ENCODE results near the gene VSIG8.

VSIG8 gene

DNA sequence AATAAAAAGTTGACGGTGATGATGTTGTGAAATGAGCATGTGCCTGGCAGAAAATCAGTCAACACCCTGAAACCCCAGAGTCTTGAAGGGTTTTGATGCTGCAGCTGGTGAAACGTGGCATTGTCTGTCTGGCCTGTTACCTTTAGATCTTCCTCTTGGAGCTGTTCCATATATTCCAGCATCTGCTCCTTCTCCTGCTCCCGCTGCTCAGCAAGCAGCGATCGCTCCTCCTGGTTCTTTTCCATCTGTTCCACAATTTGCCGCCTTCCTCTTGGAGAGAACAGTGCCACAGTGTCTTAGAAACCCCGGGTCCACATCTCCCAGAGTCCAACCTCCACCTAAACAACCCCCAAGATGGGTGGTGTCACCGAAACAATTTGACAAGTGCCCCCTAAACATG is 21.8 kb upstream of the VSIG8 start:
- TF ChIP-seq, protein P1, sequence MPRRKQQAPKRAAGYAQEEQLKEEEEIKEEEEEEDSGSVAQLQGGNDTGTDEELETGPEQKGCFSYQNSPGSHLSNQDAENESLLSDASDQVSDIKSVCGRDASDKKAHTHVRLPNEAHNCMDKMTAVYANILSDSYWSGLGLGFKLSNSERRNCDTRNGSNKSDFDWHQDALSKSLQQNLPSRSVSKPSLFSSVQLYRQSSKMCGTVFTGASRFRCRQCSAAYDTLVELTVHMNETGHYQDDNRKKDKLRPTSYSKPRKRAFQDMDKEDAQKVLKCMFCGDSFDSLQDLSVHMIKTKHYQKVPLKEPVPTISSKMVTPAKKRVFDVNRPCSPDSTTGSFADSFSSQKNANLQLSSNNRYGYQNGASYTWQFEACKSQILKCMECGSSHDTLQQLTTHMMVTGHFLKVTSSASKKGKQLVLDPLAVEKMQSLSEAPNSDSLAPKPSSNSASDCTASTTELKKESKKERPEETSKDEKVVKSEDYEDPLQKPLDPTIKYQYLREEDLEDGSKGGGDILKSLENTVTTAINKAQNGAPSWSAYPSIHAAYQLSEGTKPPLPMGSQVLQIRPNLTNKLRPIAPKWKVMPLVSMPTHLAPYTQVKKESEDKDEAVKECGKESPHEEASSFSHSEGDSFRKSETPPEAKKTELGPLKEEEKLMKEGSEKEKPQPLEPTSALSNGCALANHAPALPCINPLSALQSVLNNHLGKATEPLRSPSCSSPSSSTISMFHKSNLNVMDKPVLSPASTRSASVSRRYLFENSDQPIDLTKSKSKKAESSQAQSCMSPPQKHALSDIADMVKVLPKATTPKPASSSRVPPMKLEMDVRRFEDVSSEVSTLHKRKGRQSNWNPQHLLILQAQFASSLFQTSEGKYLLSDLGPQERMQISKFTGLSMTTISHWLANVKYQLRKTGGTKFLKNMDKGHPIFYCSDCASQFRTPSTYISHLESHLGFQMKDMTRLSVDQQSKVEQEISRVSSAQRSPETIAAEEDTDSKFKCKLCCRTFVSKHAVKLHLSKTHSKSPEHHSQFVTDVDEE (CRISPR knock-in tag; IDR thresholded peaks at IDR 0.05): no peak
- no peak for TF ChIP-seq CSDC2 (CRISPR knock-in tag; IDR thresholded peaks at IDR 0.05)
- no peak for TF ChIP-seq TOX (CRISPR knock-in tag; IDR thresholded peaks at IDR 0.05; ENCODE audit: borderline replicate concordance)
- no peak for TF ChIP-seq OSR1 (CRISPR knock-in tag; IDR thresholded peaks at IDR 0.05)
- no peak for TF ChIP-seq SNAI2 (CRISPR knock-in tag; IDR thresholded peaks at IDR 0.05)
- TF ChIP-seq ZFP3 (CRISPR knock-in tag; IDR thresholded peaks at IDR 0.05): no peak
- TF ChIP-seq, protein P2, sequence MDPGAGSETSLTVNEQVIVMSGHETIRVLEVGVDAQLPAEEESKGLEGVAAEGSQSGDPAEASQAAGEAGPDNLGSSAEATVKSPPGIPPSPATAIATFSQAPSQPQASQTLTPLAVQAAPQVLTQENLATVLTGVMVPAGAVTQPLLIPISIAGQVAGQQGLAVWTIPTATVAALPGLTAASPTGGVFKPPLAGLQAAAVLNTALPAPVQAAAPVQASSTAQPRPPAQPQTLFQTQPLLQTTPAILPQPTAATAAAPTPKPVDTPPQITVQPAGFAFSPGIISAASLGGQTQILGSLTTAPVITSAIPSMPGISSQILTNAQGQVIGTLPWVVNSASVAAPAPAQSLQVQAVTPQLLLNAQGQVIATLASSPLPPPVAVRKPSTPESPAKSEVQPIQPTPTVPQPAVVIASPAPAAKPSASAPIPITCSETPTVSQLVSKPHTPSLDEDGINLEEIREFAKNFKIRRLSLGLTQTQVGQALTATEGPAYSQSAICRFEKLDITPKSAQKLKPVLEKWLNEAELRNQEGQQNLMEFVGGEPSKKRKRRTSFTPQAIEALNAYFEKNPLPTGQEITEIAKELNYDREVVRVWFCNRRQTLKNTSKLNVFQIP (CRISPR knock-in tag; IDR thresholded peaks at IDR 0.05; ENCODE audit: borderline replicate concordance, low read depth): no peak
- TF ChIP-seq, protein P3, sequence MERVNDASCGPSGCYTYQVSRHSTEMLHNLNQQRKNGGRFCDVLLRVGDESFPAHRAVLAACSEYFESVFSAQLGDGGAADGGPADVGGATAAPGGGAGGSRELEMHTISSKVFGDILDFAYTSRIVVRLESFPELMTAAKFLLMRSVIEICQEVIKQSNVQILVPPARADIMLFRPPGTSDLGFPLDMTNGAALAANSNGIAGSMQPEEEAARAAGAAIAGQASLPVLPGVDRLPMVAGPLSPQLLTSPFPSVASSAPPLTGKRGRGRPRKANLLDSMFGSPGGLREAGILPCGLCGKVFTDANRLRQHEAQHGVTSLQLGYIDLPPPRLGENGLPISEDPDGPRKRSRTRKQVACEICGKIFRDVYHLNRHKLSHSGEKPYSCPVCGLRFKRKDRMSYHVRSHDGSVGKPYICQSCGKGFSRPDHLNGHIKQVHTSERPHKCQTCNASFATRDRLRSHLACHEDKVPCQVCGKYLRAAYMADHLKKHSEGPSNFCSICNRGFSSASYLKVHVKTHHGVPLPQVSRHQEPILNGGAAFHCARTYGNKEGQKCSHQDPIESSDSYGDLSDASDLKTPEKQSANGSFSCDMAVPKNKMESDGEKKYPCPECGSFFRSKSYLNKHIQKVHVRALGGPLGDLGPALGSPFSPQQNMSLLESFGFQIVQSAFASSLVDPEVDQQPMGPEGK (CRISPR knock-in tag; IDR thresholded peaks at IDR 0.05; ENCODE audit: borderline replicate concordance): no peak
- no peak for TF ChIP-seq ISL1 (CRISPR knock-in tag; IDR thresholded peaks at IDR 0.05)
- TF ChIP-seq ZFP30 (CRISPR knock-in tag; IDR thresholded peaks at IDR 0.05): no peak
- no peak for TF ChIP-seq ZNF70 (CRISPR knock-in tag; IDR thresholded peaks at IDR 0.05)

DNA sequence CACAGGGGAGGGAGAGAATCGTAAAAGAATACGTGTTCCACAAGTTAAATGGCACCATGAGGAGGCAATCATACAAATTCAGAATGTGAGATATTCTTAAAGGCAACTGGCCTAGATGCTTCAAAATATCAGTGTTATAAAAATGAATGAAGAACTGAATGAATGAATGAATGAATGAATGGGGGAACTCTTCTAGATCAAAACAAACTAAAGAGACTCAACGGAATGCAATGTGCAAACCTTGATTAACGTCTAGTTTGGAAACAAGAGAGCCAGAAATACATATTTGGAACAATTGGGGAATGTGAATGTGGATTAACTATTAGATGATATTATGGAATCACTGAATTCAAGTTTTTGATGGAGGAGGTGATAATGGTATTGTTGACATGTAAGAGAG is 20.7 kb upstream of the VSIG8 start:
- no peak for ATAC-seq
- TF ChIP-seq ZNF8 (CRISPR knock-in tag; IDR thresholded peaks at IDR 0.05) (no peak), BACH2 (CRISPR knock-in tag; IDR thresholded peaks at IDR 0.05; ENCODE audit: borderline replicate concordance) (no peak), TCF4 (CRISPR knock-in tag; IDR thresholded peaks at IDR 0.05; ENCODE audit: borderline replicate concordance) (no peak), RARB (CRISPR knock-in tag; IDR thresholded peaks at IDR 0.05) (no peak), ARNTL (CRISPR knock-in tag; IDR thresholded peaks at IDR 0.05; ENCODE audit: borderline replicate concordance, low read depth) (no peak), ZFP3 (CRISPR knock-in tag; IDR thresholded peaks at IDR 0.05) (no peak), ZFP30 (CRISPR knock-in tag; IDR thresholded peaks at IDR 0.05) (no peak), GLIS3 (CRISPR knock-in tag; IDR thresholded peaks at IDR 0.05) (no peak), SNAI2 (CRISPR knock-in tag; IDR thresholded peaks at IDR 0.05) (no peak), ZNF70 (CRISPR knock-in tag; IDR thresholded peaks at IDR 0.05) (no peak), PPARA (CRISPR knock-in tag; IDR thresholded peaks at IDR 0.05; ENCODE audit: borderline replicate concordance) (no peak), ZC3H10 (CRISPR knock-in tag; IDR thresholded peaks at IDR 0.05) (no peak), TOX (CRISPR knock-in tag; IDR thresholded peaks at IDR 0.05; ENCODE audit: borderline replicate concordance) (no peak), ESRRG (CRISPR knock-in tag; IDR thresholded peaks at IDR 0.05) (no peak)
- TF ChIP-seq, protein P1 (CRISPR knock-in tag; IDR thresholded peaks at IDR 0.05): no peak
- TF ChIP-seq, protein P4, sequence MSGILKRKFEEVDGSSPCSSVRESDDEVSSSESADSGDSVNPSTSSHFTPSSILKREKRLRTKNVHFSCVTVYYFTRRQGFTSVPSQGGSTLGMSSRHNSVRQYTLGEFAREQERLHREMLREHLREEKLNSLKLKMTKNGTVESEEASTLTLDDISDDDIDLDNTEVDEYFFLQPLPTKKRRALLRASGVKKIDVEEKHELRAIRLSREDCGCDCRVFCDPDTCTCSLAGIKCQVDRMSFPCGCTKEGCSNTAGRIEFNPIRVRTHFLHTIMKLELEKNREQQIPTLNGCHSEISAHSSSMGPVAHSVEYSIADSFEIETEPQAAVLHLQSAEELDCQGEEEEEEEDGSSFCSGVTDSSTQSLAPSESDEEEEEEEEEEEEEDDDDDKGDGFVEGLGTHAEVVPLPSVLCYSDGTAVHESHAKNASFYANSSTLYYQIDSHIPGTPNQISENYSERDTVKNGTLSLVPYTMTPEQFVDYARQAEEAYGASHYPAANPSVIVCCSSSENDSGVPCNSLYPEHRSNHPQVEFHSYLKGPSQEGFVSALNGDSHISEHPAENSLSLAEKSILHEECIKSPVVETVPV (CRISPR knock-in tag; IDR thresholded peaks at IDR 0.05): no peak
- TF ChIP-seq, protein P2 (CRISPR knock-in tag; IDR thresholded peaks at IDR 0.05; ENCODE audit: borderline replicate concordance, low read depth): no peak

More for the DNA sequence above, 21.8 kb upstream of the VSIG8 start:
- ATAC-seq: no peak

Measured in SK-N-SH treated with all-trans-retinoic acid at 6 μM for 48 hours (cell line).